Liver (tissue), 3 donors: ENCODE measurements around the gene FBXW7.

Experiments used
- EGR1 ChIP-seq, 2 donors: IDR thresholded peaks; 2 replicates each; pipeline ENCODE4 v1.6.1; 2016 to 2018; ENCODE audit warnings: antibody characterized with exemption in 2 of 2, low read depth in 2 of 2
- FOXA1 ChIP-seq: IDR thresholded peaks from 2 replicates; pipeline ENCODE4 v1.6.1; 2016; ENCODE audit warnings: antibody characterized with exemption
- FOXA2 ChIP-seq: IDR thresholded peaks from 2 replicates; pipeline ENCODE4 v1.6.1; 2016; ENCODE audit warnings: antibody characterized with exemption
- HNF4G ChIP-seq: IDR thresholded peaks from 2 replicates; pipeline ENCODE4 v1.6.1; 2016; ENCODE audit warnings: antibody characterized with exemption
- JUND ChIP-seq, 2 donors: IDR thresholded peaks; 2 replicates each; pipeline ENCODE4 v1.6.1; 2016; ENCODE audit warnings: antibody characterized with exemption in 2 of 2
- NR2F2 ChIP-seq: IDR thresholded peaks from 2 replicates; pipeline ENCODE4 v1.6.1; 2016; ENCODE audit warnings: antibody characterized with exemption
- RAD21 ChIP-seq, 2 donors: IDR thresholded peaks; 2 replicates each; pipeline ENCODE4 v1.6.1; 2016; ENCODE audit warnings: antibody characterized with exemption in 2 of 2, mild to moderate bottlenecking in 2 of 2
- RXRA ChIP-seq, 2 donors: IDR thresholded peaks; 2 replicates each; pipeline ENCODE4 v1.6.1; 2017 to 2018; ENCODE audit warnings: antibody characterized with exemption in 2 of 2, mild to moderate bottlenecking in 1 of 2
- SP1 ChIP-seq: IDR thresholded peaks from 2 replicates; pipeline ENCODE4 v1.6.1; 2018; ENCODE audit warnings: antibody characterized with exemption, mild to moderate bottlenecking
- YY1 ChIP-seq: IDR thresholded peaks from 2 replicates; pipeline ENCODE4 v1.6.1; 2016; ENCODE audit warnings: antibody characterized with exemption, mild to moderate bottlenecking
- ZBTB33 ChIP-seq: IDR thresholded peaks from 2 replicates; pipeline ENCODE4 v1.6.1; 2016; ENCODE audit warnings: antibody characterized with exemption
- TF ChIP-seq, protein P1 (sequence below): fragments of 150-350 bp; IDR thresholded peaks from 2 replicates; pipeline ENCODE4 v1.5.1; 2017; ENCODE audit warnings: improper control_type of control experiment, low read depth, low read length; ENCODE audit not compliant: missing input control
- TF ChIP-seq, protein P2 (sequence below): IDR thresholded peaks from 2 replicates; pipeline ENCODE4 v1.6.1; 2016; ENCODE audit warnings: antibody characterized with exemption
- donor health status: healthy.
- donor health status: healthy.

DNA sequence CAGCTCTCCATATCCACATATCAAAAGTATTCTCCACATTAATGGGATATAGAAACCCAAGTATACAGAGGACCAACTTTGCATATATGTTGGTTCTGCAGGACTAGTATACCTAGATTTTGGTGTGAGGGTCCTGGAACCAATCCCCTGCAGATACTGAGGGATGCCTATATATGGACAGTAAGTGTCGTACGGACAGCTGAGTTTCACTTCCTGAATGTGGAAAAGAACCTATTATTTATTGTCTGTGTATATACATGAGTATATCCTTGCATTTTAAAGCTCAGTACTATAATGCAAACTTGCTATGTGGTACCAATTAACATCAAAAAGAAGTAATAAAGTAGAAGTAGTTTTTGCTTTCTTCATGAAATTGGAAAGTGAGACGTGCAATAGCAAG is 101.9 kb downstream of the FBXW7 start:
- no peak for TF ChIP-seq JUND (IDR thresholded peaks at IDR 0.05)
- no peak for TF ChIP-seq SP1
- TF ChIP-seq, protein P1, sequence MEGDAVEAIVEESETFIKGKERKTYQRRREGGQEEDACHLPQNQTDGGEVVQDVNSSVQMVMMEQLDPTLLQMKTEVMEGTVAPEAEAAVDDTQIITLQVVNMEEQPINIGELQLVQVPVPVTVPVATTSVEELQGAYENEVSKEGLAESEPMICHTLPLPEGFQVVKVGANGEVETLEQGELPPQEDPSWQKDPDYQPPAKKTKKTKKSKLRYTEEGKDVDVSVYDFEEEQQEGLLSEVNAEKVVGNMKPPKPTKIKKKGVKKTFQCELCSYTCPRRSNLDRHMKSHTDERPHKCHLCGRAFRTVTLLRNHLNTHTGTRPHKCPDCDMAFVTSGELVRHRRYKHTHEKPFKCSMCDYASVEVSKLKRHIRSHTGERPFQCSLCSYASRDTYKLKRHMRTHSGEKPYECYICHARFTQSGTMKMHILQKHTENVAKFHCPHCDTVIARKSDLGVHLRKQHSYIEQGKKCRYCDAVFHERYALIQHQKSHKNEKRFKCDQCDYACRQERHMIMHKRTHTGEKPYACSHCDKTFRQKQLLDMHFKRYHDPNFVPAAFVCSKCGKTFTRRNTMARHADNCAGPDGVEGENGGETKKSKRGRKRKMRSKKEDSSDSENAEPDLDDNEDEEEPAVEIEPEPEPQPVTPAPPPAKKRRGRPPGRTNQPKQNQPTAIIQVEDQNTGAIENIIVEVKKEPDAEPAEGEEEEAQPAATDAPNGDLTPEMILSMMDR = no peak
- no peak for TF ChIP-seq EGR1 (IDR thresholded peaks at IDR 0.05; ENCODE audit: low read depth in 2 of 2)
- no peak for TF ChIP-seq ZBTB33
- no peak for TF ChIP-seq NR2F2
- TF ChIP-seq HNF4G = no peak
- no peak for TF ChIP-seq RXRA (IDR thresholded peaks at IDR 0.05)
- no peak for TF ChIP-seq FOXA2
- no peak for TF ChIP-seq FOXA1
- TF ChIP-seq, protein P2, sequence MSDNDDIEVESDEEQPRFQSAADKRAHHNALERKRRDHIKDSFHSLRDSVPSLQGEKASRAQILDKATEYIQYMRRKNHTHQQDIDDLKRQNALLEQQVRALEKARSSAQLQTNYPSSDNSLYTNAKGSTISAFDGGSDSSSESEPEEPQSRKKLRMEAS = no peak
- no peak for TF ChIP-seq RAD21 (IDR thresholded peaks at IDR 0.05)
- no peak for TF ChIP-seq YY1
